Stimulated activated CD4-positive, alpha-beta T cell treated with anti-CD3 and anti-CD28 coated beads, Interleukin-1b, Interleukin-23, amount 100 ng/mL, for 1 hour (primary cell): ENCODE results near the gene SULT6B1.

Experiments
- DNase-seq, 2 donors: peaks; one replicate each; pipeline ENCODE4 v3.0.0-alpha.2; 2020; ENCODE audit warnings: low read depth in 2 of 2

Gene SULT6B1

GRCh38 chr2:37148325-37148724 is 40.1 kb downstream of the SULT6B1 start:
- DNase-seq = no peak

GRCh38 chr2:37146062-37146461 is 42.4 kb downstream of the SULT6B1 start:
- DNase-seq = no peak

GRCh38 chr2:37143974-37144373 is 44.5 kb downstream of the SULT6B1 start:
- no peak for DNase-seq

- DNase-seq = no peak
Observed at GRCh38 chr2:37142546-37142945, 45.9 kb downstream of the SULT6B1 start.

- no peak for DNase-seq
Observed at GRCh38 chr2:37132914-37133313, 55.6 kb downstream of the SULT6B1 start.

GRCh38 chr2:37125416-37125815 is 63.1 kb downstream of the SULT6B1 start:
- no peak for DNase-seq

- no peak for DNase-seq
Observed at GRCh38 chr2:37119157-37119556, 69.3 kb downstream of the SULT6B1 start.
